HG03457 (cell line): Measurements from ENCODE around the gene WNT11.
"Not testable (repeated sequence)": the region's sequence is repeated elsewhere in the genome, so short reads cannot be mapped to it uniquely, and the experiment has no call there.

Source experiments
- ATAC-seq: cut with Tn5 transposase; IDR thresholded peaks from one replicate; pipeline ENCODE4 v1.9.1; 2021; ENCODE audit warnings: moderate number of reproducible peaks; ENCODE audit not compliant: unreplicated experiment

The WNT11 gene

DNA sequence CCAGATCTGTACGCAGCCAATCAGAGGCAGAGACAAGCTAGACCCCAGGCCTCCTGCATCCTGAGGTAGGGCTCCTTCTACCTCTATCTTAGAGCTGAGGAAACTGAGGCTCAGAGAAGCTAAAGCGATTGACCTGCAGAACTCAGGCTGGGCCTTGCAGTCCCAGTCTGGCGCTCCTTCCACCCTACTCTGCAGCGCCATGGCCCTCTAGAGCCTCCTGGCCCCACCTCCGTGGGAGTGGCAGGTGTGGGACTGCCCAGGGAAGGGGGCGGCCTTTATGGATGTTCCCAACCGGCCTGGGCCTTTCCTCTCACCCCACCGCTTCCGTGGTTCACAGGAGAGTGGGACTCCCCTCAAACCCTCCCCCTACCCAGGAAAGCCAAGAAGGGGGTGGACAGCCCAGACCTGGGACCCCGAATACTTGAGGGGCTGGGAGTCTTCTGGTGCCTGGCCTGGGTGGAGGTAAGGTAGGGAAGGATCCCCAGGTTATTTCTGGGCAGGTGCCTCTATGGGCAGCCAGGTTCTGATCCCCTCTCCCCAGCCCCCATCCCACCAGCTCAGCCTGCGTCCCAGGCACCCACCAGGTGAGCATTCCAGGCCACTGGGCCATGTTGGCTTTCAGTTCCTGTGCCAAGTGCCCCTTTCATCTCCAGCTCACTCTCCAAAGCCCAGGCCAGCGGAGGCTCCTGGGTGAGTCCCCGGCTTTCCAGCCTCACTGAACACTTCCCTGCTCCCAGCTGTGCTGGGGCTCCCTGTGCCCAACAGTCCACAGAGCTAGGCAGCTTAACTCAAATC is 3.0 kb downstream of the WNT11 start:
- ATAC-seq, result no peak

DNA sequence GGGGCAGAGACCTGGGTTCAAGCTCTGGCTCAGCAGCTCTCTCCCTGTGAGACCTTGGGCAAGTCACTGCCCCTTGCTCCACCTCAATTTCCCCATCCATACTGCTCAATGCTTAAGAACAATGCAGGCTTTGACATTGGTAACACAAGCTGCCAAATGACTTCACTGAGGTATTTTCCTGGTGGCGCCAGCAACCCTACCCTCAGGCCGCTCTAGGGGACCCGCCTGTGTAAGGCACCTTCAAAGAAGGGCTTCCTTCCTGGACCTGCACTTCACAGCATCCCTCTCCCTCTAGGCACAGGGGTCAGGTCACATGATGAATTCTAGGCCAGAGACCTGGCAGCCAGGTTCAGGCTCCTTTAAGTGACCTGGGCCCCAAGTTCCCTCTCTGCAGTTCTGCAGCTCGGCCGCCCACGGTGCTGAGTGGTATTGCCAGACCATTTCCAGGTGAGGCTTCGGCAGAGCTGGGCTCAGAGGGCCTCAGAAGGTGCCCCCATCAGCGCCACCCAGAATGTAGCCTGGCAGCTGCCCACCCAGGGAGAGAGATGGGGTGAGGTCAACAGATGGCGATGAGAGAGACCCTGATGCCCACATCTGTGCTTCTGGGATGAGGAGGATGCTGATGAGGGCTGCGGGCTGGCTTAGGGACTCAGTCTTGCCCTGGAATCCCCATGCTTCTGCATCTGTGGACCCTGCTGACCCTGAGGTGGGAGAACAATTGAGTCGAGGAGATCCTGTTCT is 4.5 kb downstream of the WNT11 start:
- ATAC-seq, result no peak

DNA sequence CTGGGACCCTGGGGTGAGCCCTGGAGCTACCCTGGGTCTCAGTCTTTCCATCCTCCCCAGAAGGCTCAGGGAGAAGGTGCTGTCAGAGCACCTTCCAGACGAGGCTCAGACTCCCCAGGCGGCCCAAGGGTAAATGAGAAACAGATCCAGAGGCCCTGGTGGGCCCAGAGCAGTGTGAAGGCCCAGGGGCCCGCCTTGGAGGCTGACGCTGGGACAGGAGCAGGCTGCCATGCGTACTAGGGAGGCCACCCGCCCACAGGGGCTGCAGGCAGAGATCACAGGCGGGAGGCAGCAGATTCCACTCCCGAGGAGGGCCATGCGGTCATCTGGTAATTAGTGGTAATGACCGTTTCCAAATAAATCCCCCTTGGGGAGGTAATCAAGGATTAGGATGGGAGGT is 5.2 kb downstream of the WNT11 start:
- no peak for ATAC-seq

DNA sequence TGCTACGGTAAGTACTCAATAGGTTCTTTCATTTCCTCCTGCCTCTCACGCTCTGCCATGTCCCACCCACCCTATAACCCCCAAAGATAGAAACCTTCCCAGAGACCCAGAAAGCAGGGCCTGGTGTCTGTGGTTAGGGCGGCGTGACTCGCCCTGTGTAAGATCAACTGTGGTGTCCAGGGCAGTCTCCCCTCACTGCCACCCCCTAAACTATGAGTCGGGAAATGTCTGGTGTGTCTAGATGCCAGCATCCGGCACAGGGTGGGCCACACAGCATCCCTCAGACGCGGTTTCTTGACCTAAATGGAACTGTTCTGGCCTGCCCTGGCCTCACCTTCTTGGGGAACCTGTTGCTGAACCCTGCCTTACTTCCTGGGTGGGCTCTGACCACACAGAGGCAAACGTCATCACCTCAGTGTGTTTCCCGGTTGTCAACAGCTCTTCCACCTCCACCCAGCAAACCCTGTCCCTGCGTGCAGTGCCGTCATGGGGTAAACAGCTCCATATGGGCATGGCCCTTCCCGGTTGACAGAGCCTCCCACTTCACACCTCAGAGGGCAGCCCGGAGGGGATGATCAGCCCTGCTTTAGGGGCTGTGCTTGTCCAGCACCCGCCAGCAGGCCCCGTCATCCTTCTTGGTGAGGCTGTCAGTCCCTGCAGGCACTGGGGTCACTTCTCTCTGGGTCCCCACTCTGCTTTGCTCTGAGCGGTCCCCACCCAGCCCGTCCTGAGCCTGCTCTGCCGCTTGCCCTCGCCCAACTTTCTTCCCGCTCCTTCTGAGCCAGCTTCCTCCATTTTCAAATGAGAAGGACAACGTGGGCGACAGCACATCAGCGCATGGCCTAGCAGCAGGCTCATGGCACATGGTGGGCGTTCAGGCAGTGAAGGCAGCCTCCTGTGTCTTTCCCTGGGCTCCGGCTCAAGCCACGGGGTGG is 6.0 kb downstream of the WNT11 start:
- ATAC-seq, result no peak

DNA sequence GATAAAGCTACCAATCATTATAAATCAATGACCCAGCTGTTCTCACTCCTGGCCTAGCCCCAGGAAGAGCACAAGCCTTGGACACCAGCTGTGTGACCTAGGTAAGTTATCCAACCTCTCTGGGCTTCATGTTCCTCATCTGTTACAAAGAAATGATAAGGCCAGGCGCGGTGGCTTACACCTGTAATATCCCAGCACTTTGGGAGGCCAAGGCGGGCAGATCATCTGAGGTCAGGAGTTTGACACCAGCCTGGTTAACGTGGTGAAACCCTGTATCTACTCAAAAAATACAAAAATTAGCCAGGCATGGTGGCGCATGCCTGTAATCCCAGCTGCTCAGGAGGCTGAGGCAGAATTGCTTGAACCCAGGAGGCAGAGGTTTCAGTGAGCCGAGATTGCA is 7.6 kb downstream of the WNT11 start:
- not testable (repeated sequence) for ATAC-seq

DNA sequence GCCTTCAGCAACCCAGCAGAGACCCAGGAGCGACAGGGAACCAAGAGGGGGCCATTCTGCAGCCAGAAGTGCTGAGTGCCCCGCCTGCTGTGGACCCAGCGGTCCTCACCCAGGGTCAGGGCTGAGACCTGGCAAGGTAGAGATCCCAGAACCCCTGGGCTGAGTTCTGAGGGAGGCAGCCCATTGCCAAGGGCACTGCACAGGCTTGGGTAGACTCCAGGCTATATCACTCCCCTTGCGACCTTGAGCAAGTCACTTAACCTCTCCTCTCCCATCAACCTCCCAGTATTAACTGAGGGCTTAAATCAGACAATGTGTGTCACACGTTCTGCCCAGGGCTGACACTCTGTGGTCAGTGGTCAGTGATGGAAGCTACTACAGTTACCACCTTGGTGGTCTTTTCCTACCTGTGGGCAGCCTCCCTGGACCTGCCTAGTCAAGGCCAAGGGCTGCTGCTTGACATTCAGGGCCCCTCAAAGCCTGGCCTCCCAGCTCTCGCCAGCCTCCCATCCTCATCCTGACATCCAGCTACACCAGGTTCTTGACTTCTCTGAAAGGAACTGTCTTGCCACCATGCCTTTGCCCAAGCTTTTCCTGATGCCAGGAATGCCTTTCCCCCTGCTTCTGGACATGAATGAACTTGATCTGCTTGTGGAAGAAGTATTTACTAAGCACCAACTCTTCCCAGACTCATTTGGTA is 8.2 kb downstream of the WNT11 start:
- no peak for ATAC-seq

DNA sequence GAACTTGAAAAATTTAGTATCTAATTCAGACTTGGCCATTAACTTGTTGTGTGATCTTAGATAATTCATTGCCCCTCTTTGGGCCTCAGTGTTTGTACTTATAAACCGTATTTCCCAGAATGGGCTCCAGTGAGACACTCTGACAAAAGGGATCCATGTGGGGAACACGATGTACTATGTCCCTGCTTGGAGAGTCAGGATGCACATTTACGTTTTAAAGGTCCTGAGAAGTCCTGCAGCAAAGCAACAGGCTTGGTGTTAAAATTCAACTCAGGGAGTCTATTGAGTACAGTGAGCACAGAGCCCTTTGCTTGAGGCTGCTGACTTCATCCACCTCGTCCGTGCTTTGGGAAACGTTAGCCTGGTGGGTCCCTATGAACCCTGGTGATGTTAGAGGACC is 9.0 kb downstream of the WNT11 start:
- no peak for ATAC-seq

DNA sequence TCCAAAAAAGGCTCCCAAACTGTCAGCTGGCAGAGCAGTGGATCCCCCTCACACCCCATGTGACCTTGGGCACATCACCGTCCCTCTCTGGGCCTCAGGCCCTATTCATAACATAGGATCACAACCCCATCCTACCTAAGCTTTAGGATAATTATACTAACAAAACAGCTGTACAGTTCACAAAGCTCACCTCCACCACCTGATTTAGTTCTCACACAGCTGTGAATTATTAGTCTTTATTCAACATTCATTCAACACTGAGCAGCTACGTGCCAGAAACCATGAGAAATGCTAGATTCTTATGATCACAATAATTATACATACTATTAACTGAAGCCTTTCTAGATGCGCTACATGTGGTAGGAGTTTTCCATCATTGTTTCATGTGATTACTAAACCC is 9.5 kb downstream of the WNT11 start:
- no peak for ATAC-seq

DNA sequence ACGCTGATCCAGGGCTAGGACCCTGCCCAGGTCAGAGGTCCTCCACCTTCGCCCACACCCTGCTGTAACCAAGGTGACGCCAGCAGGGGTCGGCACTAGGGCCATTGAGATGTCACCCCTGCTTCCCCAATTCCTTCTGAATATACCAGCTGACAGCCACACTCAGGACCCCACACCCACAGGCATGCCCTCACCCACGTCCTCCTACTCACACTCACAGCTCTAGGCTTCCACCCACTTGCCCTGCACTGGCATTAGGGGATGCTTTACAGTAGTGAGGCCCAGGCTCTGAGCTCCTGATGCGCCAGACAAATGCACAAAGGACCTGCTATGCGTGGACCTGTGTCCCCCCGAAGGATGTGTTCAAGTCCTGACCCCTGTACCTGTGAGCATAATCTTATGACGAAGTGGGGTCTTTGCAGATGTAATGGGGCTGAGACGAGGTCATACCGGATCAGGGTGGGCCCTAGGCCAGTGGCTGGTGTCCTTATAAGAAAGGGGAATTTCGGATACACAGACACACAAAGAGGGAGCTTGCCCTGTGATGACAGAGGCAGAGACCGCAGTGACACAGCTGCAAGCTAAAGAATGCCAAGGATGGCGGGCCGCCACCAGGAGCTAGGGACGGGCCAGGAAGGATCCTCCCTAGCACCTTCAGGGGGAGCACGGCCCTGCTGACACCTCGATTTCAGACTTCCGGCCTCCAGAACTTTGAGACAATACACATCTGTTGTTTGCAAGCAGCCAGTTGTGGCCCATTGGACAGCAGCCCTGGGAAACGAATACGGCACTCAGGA is 11.2 kb downstream of the WNT11 start:
- no peak for ATAC-seq

DNA sequence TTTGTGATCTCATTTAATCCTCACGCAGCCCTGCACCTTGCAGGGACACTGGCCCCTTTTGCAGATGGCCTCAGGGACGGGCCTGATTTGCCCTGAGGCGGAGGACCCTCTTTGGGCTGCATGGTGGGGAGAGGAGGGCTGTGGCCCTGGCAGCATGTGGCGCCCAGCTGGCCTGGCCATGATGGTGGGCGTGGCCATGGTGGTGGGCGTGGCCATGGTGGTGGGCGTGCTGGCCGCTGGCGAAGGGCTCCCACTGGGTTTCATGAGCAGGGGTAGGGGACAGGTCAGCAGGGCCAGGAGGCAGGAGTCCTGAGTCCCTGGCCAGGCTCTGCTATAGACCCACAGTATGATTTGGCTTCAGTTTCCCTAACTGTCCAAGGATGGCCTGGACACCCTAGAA is 13.1 kb downstream of the WNT11 start:
- no peak for ATAC-seq

DNA sequence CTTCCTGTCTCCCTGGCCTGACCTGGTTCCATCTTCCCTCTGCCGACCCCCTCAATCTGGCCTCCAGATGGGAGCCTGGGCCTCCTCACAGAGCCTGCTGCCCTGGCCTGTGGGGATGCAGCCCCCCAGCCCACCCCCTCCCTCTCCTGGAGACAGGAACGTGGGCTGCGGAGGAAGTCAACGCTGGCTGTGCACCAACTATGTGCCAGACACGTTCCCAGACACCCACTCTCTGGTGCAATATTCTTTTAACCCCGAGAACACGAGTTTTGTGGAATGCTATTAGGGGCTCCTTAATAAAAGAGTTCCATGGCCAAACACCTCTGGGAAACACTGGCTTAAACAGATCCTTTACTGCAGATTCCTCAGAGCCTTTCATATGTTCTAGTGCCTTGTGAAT is 15.9 kb downstream of the WNT11 start:
- no peak for ATAC-seq

DNA sequence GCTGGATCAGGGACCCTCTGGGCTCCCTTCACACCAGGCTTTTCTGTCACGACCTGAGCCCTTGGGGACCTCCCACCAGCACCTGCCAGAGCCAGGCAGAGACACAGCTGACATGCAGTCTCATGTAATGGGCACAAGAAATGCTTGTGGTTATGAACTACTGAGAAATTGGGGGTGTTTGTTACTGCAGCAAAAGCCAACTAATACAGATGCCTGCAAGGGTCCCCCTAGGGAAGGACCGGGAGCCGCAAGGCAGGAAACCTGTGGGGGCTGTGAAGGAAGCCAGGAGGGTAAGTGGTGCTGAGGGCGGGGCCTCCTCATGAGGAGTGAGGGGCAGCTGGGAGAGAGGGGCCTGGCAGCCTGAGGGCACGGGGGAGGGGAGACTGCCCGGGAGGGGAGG is 16.6 kb downstream of the WNT11 start:
- no peak for ATAC-seq

DNA sequence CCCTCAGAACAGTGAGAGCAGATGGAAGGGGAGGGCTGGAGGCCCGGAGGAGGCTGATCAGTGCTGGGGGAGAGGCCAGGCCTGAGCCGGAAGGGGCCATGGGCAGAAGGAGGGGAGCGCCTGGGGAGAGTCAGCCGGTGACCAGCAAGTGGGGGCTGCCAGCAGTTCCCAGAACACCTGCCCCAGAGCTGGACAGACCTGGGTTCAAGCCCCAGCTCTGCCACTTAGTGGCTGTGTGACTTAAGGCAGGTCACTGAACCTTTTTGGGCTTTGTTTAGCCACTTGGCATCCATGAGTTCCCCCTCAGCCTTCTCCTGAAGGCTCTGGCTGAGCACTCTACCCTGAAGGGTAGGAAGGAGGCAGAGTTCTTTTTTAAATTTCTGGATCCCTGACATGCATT is 17.4 kb downstream of the WNT11 start:
- no peak for ATAC-seq

DNA sequence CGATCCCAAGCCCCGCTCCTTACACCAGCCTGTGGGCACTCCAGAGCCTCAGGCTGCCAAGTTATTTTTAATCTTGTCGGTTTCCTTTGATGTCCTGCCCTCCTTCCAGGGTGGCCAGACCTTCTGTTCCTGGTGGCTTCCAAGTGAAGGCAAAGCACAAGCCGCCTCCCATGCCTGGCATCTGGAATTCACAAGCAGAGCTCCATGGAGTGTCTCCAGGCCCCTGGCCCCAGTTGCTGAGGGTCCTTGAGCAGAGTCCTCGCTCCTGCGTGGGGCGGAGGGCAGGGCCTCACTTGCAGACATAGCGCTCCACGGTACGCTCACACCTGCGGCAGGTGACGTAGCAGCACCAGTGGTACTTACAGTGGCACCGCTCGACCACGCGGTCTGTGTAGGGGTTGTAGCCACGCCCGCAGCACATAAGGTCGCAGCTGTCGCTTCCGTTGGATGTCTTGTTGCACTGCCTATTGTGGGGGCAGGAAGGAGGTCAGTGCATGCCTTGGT is 19.5 kb downstream of the WNT11 start:
- ATAC-seq, result no peak

DNA sequence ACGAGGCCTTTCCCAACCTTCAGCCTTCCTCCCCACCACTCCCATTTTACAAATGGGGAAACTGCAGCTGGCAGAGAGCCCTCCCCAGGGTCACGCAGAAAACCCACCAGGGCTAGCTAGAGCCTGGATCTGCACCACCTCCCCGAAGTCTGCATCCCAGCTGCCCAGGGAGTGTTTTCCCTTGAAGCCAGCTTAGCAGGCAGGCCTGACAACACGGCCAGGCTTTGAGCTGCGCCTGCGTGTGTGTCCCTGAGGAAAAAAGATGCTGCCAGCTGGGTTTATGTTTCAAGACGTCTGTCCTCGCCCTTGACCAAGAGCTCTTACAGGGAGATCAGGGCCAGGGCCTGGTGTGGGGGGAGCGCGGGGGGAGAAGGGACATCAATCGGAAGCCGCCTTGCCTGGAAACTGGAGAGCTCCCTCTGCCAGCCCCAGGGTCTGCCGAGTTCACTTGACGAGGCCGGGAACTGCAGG is 20.3 kb downstream of the WNT11 start:
- ATAC-seq, result no peak

DNA sequence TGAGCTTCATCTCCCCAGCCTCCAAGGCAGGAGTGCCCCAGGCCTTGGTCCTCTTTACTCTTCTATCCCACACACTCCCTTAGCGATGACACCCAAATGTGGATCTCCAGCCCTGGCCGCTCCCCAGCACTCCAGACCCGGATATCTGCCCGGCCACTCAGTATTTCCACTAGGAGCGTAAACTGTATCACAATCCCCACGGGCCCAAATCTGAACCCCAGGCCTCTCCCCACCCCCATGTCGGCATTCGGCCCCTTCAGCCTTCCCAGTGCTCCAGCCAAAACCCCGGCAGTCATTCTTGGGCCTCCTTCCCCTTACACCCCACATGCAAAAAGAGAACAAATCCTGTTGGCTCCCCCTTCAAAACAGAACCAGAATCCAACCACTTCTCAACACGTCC is 20.8 kb downstream of the WNT11 start:
- no peak for ATAC-seq

DNA sequence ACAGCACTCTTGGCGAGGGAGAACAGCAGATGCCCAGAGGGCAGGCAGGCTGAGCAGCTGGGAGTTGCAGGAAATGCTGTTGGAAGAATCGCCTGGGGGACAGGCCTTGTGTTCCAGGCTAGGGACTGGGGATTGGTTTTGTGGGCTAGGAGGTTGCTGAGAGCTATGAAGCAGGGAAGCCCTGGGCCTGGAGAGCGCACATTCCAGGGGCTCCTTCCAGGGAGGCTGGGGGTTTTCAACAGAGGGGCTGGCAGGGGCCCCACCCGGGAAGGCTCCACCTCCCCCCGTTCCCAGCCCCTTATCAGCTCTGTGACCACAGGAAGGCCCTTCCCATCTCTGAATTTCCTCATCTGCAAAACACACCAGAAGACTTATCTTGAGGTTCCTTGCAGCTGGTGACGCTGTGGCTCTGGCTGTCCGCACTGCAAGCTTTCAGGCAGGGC is 21.7 kb downstream of the WNT11 start:
- ATAC-seq, result no peak

DNA sequence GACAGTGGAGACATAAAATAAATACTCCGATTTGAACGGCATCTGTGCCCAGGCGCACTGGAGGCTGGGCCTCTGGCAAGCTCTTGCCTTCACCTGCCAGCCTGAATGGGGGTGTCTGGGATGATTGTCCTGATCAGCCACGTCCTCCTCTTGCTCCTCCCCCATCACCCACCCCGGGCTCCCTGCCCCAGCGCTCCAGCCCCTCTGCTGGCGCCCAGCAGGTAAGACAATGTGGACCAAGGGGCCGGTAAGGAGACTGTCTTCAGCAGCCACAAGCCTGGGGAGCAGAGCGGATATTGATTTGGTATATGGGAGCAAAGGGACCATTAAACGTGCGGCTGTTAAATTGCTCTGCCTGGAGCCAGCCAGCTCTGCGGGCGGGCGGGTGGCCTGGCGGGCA is 24.9 kb downstream of the WNT11 start:
- no peak for ATAC-seq

DNA sequence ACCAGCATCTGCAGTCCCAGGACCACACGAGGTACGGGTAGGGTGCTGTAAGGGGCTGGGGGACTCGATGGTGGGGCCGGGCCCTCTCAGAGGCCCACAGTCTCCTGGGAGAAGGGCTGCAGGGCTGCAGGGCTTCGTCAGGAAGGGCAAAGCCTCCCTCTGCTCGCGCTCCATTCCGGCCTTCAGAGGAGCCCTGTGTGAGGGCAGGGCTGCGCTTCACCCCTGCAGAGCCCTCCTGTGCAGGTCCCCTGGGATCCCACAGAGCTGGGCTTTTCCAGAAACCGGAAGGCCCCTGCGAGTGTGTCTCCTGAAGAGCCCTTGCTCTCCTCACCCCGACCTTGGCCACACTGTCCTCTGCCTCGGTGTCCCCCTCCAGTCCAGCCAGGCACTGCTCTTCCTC is 27.2 kb downstream of the WNT11 start:
- ATAC-seq, result no peak

DNA sequence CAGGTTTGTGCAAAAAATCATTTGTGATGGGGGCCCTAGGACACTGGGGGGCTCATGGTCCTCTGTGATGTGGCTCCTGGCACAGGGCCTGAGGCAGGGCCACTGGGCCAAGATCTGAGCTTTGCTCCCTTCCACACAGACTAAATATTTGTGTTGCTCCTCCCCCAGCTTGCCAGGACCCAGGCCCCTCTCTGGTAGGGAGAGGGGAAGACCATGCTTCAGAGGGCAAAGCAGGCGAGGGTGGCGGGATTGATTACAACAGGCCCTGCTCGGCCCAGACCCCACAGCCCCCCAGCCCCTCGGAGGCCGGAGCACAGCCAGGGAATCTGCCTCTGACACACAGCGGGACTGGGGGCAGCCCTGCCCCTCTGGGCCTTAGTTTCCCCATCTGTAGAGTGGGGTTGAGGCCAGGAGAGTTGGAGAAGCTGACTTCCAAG is 29.0 kb downstream of the WNT11 start:
- no peak for ATAC-seq
